GM21423 (cell line): Measurements from ENCODE around the gene KIRREL1.
"Not testable (repeated sequence)": the region's sequence is repeated elsewhere in the genome, so short reads cannot be mapped to it uniquely, and the experiment has no call there.

Experiments used
- ATAC-seq: cut with Tn5 transposase; IDR thresholded peaks from one replicate; pipeline ENCODE4 v1.9.1; 2021; ENCODE audit warnings: mild to moderate bottlenecking, moderate library complexity; ENCODE audit not compliant: unreplicated experiment

The KIRREL1 gene

DNA sequence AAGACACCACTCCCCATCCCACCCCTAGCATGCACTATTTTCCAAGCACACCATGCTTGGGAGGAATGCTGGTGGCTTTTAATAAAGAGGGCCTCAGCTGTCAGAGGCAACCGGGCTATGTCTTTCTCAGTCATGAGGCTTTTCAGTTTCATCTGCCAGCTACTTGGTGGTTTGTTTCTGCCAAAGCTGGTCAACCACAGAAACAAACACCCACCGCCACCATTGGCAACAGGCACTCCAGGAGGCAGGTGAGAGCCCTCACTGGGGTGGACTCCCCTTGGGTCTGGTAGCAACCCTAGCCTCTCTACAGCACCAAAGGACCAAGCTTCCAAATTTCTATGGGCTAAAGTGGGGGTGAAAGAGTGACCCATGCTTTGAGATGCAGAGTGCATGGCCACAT is 133.0 kb downstream of the KIRREL1 start:
- ATAC-seq: no peak

DNA sequence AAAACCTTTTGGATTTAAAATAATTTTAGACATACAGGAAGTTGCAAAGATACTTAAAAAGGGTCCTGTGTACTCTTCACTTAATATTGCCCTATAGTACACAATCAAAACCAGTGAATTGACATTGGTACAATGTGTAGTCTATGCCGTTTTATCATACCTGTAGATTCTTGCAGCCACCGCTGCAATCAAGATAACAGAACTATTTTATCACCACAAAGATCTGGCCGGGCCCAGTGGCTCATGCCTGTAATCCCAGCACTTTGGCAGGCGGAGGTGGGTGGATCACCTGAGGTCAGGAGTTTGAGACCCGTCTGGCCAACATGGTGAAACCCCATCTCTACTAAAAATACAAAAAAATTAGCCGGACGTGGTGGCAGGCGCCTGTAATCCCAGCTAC is 135.1 kb downstream of the KIRREL1 start:
- ATAC-seq: not testable (repeated sequence)

DNA sequence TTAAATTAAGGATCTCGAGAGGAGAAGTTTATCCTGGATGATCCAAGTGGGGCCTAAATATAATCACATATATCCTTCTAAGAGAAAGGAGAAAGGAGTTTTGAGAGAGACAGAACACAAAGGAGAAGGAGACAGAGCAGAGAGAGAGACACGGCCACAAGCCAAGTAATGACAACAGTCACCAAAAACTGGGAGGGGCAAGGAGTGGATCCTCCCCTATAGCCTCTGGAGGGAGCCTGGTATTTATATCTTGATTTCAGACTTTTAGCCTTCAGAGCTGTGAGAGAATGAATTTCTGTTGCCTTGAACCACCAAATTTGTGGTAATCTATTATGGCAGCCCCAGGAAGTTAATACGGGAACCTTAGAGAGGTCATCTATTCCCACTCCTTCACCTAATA is 137.8 kb downstream of the KIRREL1 start:
- no peak for ATAC-seq

DNA sequence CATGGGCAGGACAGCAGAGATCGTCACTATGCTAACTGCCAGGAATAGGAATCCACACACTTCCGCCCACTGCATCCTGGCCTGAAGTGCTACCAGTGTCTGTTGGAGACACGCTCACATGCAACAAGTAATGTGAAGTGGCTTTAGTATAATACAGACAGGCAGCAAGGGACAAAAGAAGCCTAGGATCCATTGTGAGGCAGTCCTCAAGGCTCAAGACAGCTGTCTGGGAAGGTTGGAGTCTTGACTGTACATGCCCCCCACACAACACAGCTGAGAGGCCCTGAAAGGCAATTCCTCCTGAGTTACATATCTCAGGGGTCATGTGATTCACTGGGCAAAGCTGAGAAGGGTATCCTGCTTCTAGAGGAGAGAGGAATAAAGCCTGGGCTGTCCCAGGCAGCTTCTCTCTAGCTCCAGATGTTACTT is 147.3 kb downstream of the KIRREL1 start:
- ATAC-seq: no peak

DNA sequence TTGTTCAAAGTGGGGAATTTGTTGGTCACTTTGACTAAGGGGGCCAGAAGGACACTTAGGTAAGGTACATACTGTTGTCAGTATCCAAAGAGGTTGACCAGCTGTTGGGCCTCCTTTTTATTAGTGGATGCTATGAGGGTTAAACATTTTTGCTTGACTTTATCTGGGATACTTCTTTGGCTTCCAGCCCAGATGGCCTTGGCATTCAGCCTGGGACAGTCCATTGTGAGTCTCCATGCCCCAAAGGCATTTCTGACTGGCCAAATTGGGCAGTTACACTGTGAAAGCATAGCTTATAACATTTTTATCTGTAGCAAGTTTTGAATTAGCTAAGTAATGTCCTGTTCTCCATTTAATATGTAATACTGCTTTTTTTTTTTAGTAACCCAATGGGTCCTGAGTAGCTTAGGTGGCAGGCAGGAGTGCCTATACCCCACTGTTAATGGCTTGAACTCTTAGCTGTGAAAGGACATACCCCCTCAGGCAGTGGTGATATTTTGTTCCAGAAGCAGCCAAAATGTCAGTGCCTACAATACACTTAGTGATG is 151.8 kb downstream of the KIRREL1 start:
- no peak for ATAC-seq

DNA sequence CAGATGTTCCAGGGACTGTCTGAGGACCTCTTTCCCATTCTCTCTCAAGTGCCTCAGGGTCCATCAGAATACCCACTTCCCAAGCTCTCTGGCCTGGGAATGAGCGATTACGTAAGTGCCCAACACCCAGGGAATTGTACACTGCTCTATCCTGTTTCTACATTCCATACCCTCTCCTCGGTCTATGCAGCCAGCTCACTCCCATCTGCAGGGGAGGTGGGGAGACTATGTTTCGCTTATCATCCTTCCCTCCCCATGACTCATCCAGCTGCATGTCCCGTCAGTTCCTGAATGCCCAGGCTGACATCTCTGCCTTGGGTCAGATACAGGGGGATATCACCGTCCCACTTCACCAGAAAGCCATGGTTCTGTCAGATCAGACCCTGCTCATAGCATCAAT is 152.7 kb downstream of the KIRREL1 start:
- ATAC-seq: no peak

DNA sequence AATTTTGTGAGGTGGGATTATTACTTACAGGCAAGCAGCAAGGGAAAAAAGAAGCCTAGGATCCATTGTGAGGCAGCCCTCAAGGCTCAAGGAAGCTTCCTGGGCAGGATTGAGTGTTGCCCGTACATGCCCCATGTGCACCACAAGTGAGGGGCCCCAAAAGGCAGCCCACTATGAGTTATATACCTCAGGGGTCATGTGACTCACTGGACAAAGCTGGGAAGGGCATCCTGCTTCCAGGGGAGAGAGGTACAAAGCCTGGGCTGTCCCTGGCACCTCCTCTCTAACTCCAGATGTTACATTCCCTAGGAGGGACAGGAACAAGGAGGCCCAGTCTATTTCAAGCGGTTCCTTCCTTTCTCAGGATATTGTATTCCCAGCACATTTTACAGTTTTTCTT is 153.3 kb downstream of the KIRREL1 start:
- no peak for ATAC-seq

DNA sequence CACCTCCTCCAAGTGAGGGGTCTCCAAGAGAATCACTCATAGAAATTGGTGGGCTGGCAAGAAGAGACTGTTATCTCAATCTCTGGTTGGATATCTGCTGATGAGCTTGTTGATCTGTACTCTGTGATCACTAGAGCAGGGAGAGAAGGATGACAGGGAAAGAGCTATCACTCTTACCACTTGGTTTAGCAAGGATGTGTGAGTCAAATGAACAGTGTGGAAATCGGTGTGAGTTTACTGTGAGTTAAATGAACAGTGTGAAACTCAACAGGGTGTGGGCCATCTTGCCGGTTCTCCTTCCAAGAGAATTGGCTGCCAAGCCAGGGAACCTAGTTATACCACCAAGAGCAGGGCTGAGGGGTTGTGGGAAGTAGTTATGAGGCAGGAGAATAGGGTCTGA is 154.0 kb downstream of the KIRREL1 start:
- ATAC-seq: no peak

DNA sequence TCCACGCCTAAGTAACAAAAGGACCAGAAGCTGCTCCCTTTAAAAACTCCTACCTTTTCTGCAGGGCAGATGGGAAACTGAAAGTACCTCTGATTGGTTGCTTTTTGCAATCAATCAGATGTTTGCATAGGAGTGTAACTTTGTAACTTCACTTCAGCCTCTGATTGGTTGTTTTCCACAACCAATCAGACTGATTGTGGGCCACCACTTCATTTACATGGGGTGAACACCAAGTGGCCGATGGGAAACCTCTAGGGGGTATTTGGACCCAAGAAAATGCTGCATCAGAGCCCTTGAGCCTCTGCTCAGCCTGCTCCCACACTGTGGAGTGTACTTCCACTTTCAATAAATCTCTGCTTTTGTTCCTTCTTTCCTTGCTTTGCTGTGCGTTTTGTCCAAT is 154.4 kb downstream of the KIRREL1 start:
- no peak for ATAC-seq

DNA sequence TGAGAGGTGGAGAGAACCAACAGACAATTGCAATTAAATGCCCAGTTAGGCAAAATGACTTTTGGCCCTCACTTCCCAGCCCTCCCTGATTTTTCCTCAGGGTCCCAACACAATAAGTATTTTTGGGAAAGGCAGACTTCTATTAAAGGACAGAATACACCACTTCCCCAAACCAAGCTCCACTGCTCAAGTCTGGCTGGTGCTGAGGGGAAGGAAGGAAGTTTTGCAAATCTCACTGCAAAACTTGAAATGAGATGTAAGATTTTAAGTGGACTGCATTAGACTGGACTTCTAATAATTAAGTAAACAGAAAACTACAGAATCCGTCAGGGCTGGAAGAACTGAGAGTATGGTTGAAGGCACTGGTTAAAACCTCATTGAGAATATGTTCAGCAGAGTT is 155.0 kb downstream of the KIRREL1 start:
- ATAC-seq: no peak

DNA sequence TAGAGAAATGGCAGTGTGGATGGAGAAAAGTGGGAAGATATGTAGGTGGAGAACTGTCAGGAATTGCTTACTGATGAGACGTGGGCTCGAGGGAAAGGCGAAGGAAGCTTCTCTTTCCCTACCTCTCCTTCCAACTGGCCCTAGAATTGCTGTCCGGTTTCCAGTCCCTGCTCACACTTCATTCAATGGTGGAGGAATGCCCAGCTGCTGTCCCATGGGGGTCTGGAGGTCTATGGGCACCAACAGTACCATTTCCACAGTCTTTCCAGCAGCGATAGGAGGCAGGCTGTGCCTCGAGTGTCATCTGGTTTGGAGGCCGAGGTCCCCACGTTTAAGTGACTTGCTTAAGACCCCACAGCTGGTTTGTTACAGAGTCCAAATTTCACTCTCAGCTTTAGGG is 155.7 kb downstream of the KIRREL1 start:
- ATAC-seq: no peak
